Naive thymus-derived CD4-positive, alpha-beta T cell (primary cell): ENCODE measurements around the gene GIPR. TPM values are rescaled to one million over a fixed set of nuclear protein-coding genes. Genes with fewer than 3 reads are reported as not detected.
"Not testable (repeated sequence)": the region's sequence is repeated elsewhere in the genome, so short reads cannot be mapped to it uniquely, and the experiment has no call there.

ENCODE experiments used
- ATAC-seq: fragments of 150-1000 bp; cut with Tn5 transposase; 2 replicates; pipeline ENCODE4 v1.10.0; 2021; ENCODE audit warnings: mild to moderate bottlenecking, moderate library complexity
- CTCF ChIA-PET: fragments of 350-600 bp; sonication (Branson Sonifier 250); formaldehyde crosslinking; loops from one replicate; lab custom pipeline; 2021; ENCODE audit warnings: antibody characterized with exemption; lab: Charles Lee
- POLR2A ChIA-PET: fragments of 350-600 bp; sonication (Branson Sonifier 250); formaldehyde crosslinking; loops from one replicate; lab custom pipeline; 2021; ENCODE audit warnings: antibody characterized with exemption, inconsistent platforms; lab: Charles Lee
- DNase-seq, 9 donors: peaks; one replicate each; pipeline versions ENCODE4 v3.0.0 to v3.0.0-alpha.2; 2020 to 2022; ENCODE audit warnings: mixed read lengths in 1 of 9
- H3K27ac ChIP-seq: one replicate; pipeline ENCODE4 v1.7.0; 2013; ENCODE audit warnings: mild to moderate bottlenecking, low read depth, low read length, moderate library complexity
- H3K27me3 ChIP-seq, 2 donors: one replicate each; pipeline ENCODE4 v1.7.0; 2013; ENCODE audit warnings: low read length in 2 of 2, mild to moderate bottlenecking in 2 of 2, moderate library complexity in 2 of 2; ENCODE audit not compliant: control insufficient read depth in 2 of 2, insufficient read depth in 2 of 2
- H3K36me3 ChIP-seq, 3 experiments: 1 replicate in 2 of 3; 2 replicates in 1 of 3; pipeline ENCODE4 v1.7.0; 2013; ENCODE audit warnings: low read length in 3 of 3, mild to moderate bottlenecking in 3 of 3, moderate library complexity in 1 of 3; ENCODE audit not compliant: insufficient read depth in 3 of 3, control insufficient read depth in 2 of 3
- H3K4me1 ChIP-seq, 2 donors: one replicate each; pipeline ENCODE4 v1.7.0; 2013; ENCODE audit warnings: low read length in 2 of 2, mild to moderate bottlenecking in 2 of 2, moderate library complexity in 1 of 2; ENCODE audit not compliant: control insufficient read depth in 2 of 2, insufficient read depth in 2 of 2
- H3K4me3 ChIP-seq: 2 replicates; pipeline ENCODE4 v1.7.0; 2013; ENCODE audit warnings: mild to moderate bottlenecking, low read length
- H3K9me3 ChIP-seq, 3 experiments: 1 replicate in 2 of 3; 2 replicates in 1 of 3; pipeline ENCODE4 v1.7.0; 2013; ENCODE audit warnings: low read length in 3 of 3; ENCODE audit not compliant: control insufficient read depth in 2 of 3
- H3K27ac Mint-ChIP-seq, 9 donors: one replicate each; pipeline ENCODE4 v1.8.0; 2020 to 2022; ENCODE audit warnings: mixed read lengths in 9 of 9, mild to moderate bottlenecking in 8 of 9, moderate library complexity in 5 of 9, inconsistent platforms in 2 of 9
- H3K27me3 Mint-ChIP-seq, 5 donors: one replicate each; pipeline ENCODE4 v1.8.0; 2021 to 2022; ENCODE audit warnings: mixed read lengths in 5 of 5, mild to moderate bottlenecking in 1 of 5
- H3K36me3 Mint-ChIP-seq, 5 donors: one replicate each; pipeline ENCODE4 v1.8.0; 2020 to 2022; ENCODE audit warnings: mixed read lengths in 5 of 5, mild to moderate bottlenecking in 3 of 5, inconsistent platforms in 1 of 5
- H3K4me1 Mint-ChIP-seq, 7 donors: one replicate each; pipeline ENCODE4 v1.8.0; 2020 to 2022; ENCODE audit warnings: mixed read lengths in 7 of 7, mild to moderate bottlenecking in 3 of 7, inconsistent platforms in 1 of 7
- H3K4me3 Mint-ChIP-seq, 10 donors: one replicate each; pipeline ENCODE4 v1.8.0; 2020 to 2022; ENCODE audit warnings: mild to moderate bottlenecking in 10 of 10, mixed read lengths in 10 of 10, moderate library complexity in 6 of 10, inconsistent platforms in 2 of 10
- H3K9me3 Mint-ChIP-seq, 11 donors: one replicate each; pipeline ENCODE4 v1.8.0; 2020 to 2022; ENCODE audit warnings: mixed read lengths in 11 of 11, mild to moderate bottlenecking in 4 of 11, inconsistent platforms in 1 of 11, moderate library complexity in 1 of 11
- intact Hi-C, 2 donors: fragments of 100-400 bp; cut with micrococcal nuclease; formaldehyde crosslinking; loops; one replicate each; pipeline ENCODE4 v1.15.1; 2023
- polyA plus RNA-seq, 2 donors: library from polyadenylated mRNA; unstranded; fragments of 300-500 nt; fragmentation: Illumina TruSeq; gene quantifications; one replicate each; pipeline ENCODE4 v1.2.3, GENCODE V29; 2021
- total RNA-seq, 6 experiments: library from RNA in 5 of 6; stranded (reverse) in 5 of 6; gene quantifications; 1 replicate in 5 of 6; 2 replicates in 1 of 6; pipeline ENCODE4 v1.2.3 and lab custom pipeline; 2021 to 2026

The GIPR gene
- total and polyA plus RNA-seq, 7 experiments from 2014 or later: 0.15 to 7.4 (median 5.6) TPM; not detected in 1

DNA sequence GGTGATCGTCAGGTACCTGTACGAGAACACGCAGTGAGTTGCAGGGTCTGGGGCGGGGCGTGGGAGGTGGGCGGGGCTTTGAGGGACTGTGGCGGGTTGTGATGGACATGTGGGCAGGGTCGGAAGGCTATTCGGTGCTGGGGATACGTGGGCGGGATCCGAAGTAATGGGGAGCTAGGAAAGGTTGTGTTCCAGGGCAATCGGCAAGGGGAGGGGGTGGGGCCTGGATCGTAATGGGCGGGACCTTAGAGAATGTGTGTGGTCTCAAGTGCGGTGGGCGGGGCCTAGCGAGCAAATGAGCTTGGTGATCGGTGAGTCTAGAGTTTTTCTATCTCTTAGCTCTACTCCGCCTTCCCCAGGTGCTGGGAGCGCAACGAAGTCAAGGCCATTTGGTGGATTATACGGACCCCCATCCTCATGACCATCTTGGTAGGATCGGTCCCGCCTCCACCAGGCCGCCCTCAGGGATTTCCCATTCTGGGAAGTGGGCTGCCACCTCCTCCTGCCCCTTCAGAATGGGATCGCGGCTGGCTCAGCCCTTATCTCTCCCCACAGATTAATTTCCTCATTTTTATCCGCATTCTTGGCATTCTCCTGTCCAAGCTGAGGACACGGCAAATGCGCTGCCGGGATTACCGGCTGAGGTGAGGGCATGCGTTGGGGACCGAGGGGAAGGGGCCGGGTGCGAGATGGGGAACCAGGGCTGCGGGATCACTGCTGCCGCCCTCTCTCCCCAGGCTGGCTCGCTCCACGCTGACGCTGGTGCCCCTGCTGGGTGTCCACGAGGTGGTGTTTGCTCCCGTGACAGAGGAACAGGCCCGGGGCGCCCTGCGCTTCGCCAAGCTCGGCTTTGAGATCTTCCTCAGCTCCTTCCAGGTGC, 9.6 kb downstream of the GIPR start:
- Mint-ChIP-seq H3K4me1 (peaks cover 7 to 26% (median 24%) of the 10 kb centered on the region in 7 donors), H3K36me3 (peaks cover 0 to 3% (median 0%) of the 10 kb centered on the region in 5 donors), H3K27ac (peak overlapping the region in 8 of 9 donors; percentile 33 to 90 (median 76)), H3K4me3 (peak overlapping the region; percentile 80 to 97 (median 90)), H3K27me3 (peaks cover 0 to 7% (median 3%) of the 10 kb centered on the region in 5 donors), H3K9me3 (no peaks in the 10 kb centered on the region)
- peaks cover 14 to 17% of the 10 kb centered on the region in 2 donors for H3K4me1 ChIP-seq
- H3K4me3 ChIP-seq: peak overlapping the region; percentile 40
- no peaks in the 10 kb centered on the region for H3K9me3 ChIP-seq
- ChIA-PET CTCF (interaction anchor here (0.6 to 2.7 kb wide), 6 partner anchors 8 to 632 kb away, joined by 3 to 13 read pairs (median 4); partner anchors contain the start of genes FBXO46, QPCTL and SNRPD2), POLR2A (interaction anchor here (0.5 to 3.6 kb wide), 8 partner anchors 9 to 174 kb away, joined by 3 to 18 read pairs (median 4); partner anchors contain the start of genes GIPR, QPCTL and SNRPD2)
- ATAC-seq: peak; percentile 71
- H3K36me3 ChIP-seq: no peaks in the 10 kb centered on the region
- intact Hi-C loops: loop anchor here in 1 of 2 donors (1.0 kb wide), 2 partner anchors 8 to 15 kb away; partner anchors contain the start of gene QPCTL
- no peaks in the 10 kb centered on the region for H3K27me3 ChIP-seq
- H3K27ac ChIP-seq: no peak overlapping the region
- peak; percentile 53 to 91 (median 76) for DNase-seq

DNA sequence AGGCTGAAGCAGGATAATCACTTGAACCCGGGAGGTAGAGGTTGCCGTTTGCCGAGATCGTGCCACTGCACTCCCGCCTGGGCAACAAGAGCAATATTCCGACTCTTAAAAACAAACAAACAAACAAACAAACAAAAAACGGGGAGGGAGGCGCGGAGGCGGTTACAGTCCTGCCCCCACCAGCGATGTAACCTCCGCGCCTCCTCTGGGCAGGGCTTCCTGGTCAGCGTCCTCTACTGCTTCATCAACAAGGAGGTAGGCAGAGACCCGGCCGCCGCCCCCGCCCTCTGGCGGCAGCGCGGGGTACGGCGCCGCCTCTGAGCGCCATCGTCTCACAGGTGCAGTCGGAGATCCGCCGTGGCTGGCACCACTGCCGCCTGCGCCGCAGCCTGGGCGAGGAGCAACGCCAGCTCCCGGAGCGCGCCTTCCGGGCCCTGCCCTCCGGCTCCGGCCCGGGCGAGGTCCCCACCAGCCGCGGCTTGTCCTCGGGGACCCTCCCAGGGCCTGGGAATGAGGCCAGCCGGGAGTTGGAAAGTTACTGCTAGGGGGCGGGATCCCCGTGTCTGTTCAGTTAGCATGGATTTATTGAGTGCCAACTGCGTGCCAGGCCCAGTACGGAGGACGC, 13.5 kb downstream of the GIPR start:
- H3K27ac ChIP-seq: peak overlapping the region; percentile 37
- no peaks in the 10 kb centered on the region for H3K9me3 ChIP-seq
- peak overlapping the region; percentile 48 for H3K4me3 ChIP-seq
- DNase-seq (peak; percentile 76 to 94 (median 87)), ATAC-seq (peak; percentile 92)
- H3K36me3 Mint-ChIP-seq: peaks cover 0 to 17% (median 3%) of the 10 kb centered on the region in 5 donors
- H3K36me3 ChIP-seq: peaks cover 0 to 25% (median 4%) of the 10 kb centered on the region in 3 experiments
- H3K27me3 ChIP-seq: no peaks in the 10 kb centered on the region
- CTCF ChIA-PET: interaction anchor here (1.0 to 2.1 kb wide), 6 partner anchors 10 to 88 kb away, joined by 3 to 17 read pairs (median 4); partner anchors contain the start of genes QPCTL, SIX5 and SNRPD2
- peaks cover 13 to 16% of the 10 kb centered on the region in 2 donors for H3K4me1 ChIP-seq
- intact Hi-C loops: loop anchor here (1.0 kb wide), 10 partner anchors 10 to 254 kb away; partner anchors contain the start of genes QPCTL (in 2 of the 2) and GIPR (in 1 of the 2)
- H3K4me3 Mint-ChIP-seq: peak overlapping the region; percentile 74 to 88 (median 80)
- H3K27me3 Mint-ChIP-seq: peaks cover 0 to 4% (median 0%) of the 10 kb centered on the region in 5 donors
- H3K9me3 Mint-ChIP-seq: no peaks in the 10 kb centered on the region
- peaks cover 7 to 22% (median 20%) of the 10 kb centered on the region in 7 donors for H3K4me1 Mint-ChIP-seq
- POLR2A ChIA-PET: interaction anchor here (1.1 to 3.6 kb wide), 3 partner anchors 10 to 32 kb away, joined by 3 to 18 read pairs (median 15); partner anchors contain the start of genes GIPR, QPCTL and SNRPD2
- H3K27ac Mint-ChIP-seq: peak overlapping the region in 8 of 9 donors; percentile 43 to 87 (median 75)

DNA sequence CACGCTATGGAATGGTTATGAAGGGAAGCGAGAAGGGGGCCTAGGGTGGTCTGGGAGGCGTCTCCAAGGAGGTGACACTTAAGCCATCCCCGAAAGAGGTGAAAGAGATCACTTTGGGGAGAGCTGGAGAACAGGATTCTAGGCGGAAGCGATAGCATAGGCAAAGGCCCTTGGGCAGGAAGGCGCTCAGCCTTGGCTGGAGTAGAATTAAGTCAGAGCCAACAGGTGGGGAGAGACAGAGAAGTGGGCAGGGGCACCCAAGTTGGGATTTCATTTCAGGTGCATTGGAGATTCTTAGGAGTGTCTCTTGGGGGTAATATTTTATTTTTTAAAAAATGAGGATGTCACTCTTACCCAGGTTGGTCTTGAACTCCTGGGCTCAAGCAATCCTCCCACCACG, 14.1 kb downstream of the GIPR start:
- Histone ChIP-seq H3K9me3 (no peaks in the 10 kb centered on the region), H3K27ac (no peak overlapping the region), H3K27me3 (no peaks in the 10 kb centered on the region), H3K36me3 (peaks cover 0 to 29% (median 6%) of the 10 kb centered on the region in 3 experiments), H3K4me1 (peaks cover 11 to 12% of the 10 kb centered on the region in 2 donors), H3K4me3 (peak overlapping the region; percentile 48)
- Mint-ChIP-seq H3K9me3 (no peaks in the 10 kb centered on the region), H3K4me1 (peaks cover 7 to 18% (median 16%) of the 10 kb centered on the region in 7 donors), H3K36me3 (peaks cover 0 to 22% (median 3%) of the 10 kb centered on the region in 5 donors), H3K4me3 (peak overlapping the region in 5 of 10 donors; percentile 0 to 77 (median 76)), H3K27me3 (peaks cover 0 to 2% (median 0%) of the 10 kb centered on the region in 5 donors), H3K27ac (peak overlapping the region in 5 of 9 donors; percentile 47 to 87 (median 73))
- DNase-seq (no peak), ATAC-seq (no peak)
- CTCF ChIA-PET: interaction anchor here (1.0 to 2.1 kb wide), 2 partner anchors 12 to 25 kb away, joined by 3 to 4 read pairs; no protein-coding TSS in a partner anchor
- POLR2A ChIA-PET: interaction anchor here (2.1 kb wide), 1 partner anchor 9 kb away, joined by 15 read pairs; the partner anchor contains the start of genes QPCTL and SNRPD2
- intact Hi-C loops: no loop called here

DNA sequence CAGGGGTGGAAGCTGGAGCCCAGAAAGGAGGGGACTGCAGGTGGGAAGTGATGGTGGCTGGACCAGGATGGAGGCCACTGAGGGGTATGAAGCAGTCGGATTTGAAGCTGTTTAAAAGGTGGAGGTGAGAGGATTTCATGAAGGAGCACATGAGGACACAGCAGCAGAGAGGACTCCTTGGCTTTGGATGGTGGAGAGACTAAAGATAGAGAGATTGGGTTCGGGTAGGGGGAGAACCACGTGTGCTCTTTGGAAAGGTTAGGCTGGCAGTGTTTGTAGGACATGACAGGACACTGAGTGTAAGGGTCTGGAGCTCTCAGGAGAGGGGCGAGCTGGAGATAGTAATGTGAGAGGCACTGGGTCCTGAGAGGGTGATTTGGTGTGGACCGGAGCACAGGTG, 14.9 kb downstream of the GIPR start:
- ATAC-seq: no peak
- no peak overlapping the region for H3K4me3 ChIP-seq
- intact Hi-C loops: no loop called here
- ChIA-PET CTCF (interaction anchor here (1.0 kb wide), 1 partner anchor 12 kb away, joined by 3 read pairs; no protein-coding TSS in a partner anchor), POLR2A (interaction anchor here (0.9 kb wide), 1 partner anchor 47 kb away, joined by 3 read pairs; no protein-coding TSS in a partner anchor)
- Mint-ChIP-seq H3K27ac (peak overlapping the region in 2 of 9 donors; percentile 22 to 48), H3K36me3 (peaks cover 0 to 28% (median 3%) of the 10 kb centered on the region in 5 donors), H3K4me3 (no peak overlapping the region), H3K4me1 (peaks cover 5 to 12% (median 9%) of the 10 kb centered on the region in 7 donors), H3K27me3 (no peaks in the 10 kb centered on the region), H3K9me3 (no peaks in the 10 kb centered on the region)
- H3K27me3 ChIP-seq: no peaks in the 10 kb centered on the region
- peaks cover 5 to 37% (median 13%) of the 10 kb centered on the region in 3 experiments for H3K36me3 ChIP-seq
- peaks cover 8 to 11% of the 10 kb centered on the region in 2 donors for H3K4me1 ChIP-seq
- no peaks in the 10 kb centered on the region for H3K9me3 ChIP-seq
- no peak for DNase-seq
- no peak overlapping the region for H3K27ac ChIP-seq

DNA sequence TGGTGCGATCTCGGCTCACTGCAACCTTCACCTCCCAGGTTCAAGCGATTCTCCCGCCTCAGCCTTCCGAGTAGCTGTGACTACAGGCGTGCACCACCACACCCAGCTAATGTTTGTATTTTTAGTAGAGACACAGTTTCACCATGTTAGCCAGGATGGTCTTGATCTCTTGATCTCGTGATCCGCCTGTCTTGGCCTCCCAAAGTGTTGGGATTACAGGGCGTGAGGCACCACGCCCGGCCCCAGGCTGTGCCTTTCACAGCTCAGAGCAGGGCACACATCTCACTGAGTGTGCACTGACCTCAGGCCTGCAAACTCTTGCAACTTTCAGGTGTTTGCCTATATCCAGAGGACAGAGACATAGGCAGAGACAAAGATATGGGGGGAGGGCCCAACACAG, 17.0 kb downstream of the GIPR start:
- H3K9me3 Mint-ChIP-seq, DNase-seq, H3K27me3 ChIP-seq, H3K27ac Mint-ChIP-seq, H3K27me3 Mint-ChIP-seq, H3K4me3 ChIP-seq, intact Hi-C loops, H3K27ac ChIP-seq, H3K9me3 ChIP-seq, H3K4me3 Mint-ChIP-seq, ATAC-seq: not testable (repeated sequence)
- Mint-ChIP-seq H3K36me3 (peaks cover 0 to 33% (median 7%) of the 10 kb centered on the region in 5 donors), H3K4me1 (peaks cover 5 to 16% (median 12%) of the 10 kb centered on the region in 7 donors)
- Histone ChIP-seq H3K36me3 (peaks cover 5 to 51% (median 15%) of the 10 kb centered on the region in 3 experiments), H3K4me1 (peaks cover 6 to 11% of the 10 kb centered on the region in 2 donors)
- POLR2A ChIA-PET: interaction anchor here (0.8 kb wide), 1 partner anchor 17 kb away, joined by 3 read pairs; the partner anchor contains the start of gene GIPR
- CTCF ChIA-PET: interaction anchor here (0.8 kb wide), 1 partner anchor 10 kb away, joined by 3 read pairs; no protein-coding TSS in a partner anchor
